Lower lobe of right lung (tissue), 2 donors: ENCODE measurements around the gene RIN2. TPM values are rescaled to one million over a fixed set of nuclear protein-coding genes. Genes with fewer than 3 reads are reported as not detected.

Experiments used
- ATAC-seq, 2 donors: fragments of 200-7000 bp; cut with Tn5 transposase; one replicate each; pipeline ENCODE4 v1.9.1; 2020 to 2022; ENCODE audit warnings: mild to moderate bottlenecking in 2 of 2, moderate library complexity in 2 of 2
- DNase-seq: peaks from one replicate; pipeline ENCODE4 v3.0.0-alpha.2; 2020
- H3K27ac ChIP-seq: fragments of 200-600 bp; one replicate; pipeline ENCODE4 v1.8.0; 2022
- H3K27me3 ChIP-seq: fragments of 200-600 bp; one replicate; pipeline ENCODE4 v1.8.0; 2022; ENCODE audit warnings: low read depth
- H3K36me3 ChIP-seq: fragments of 200-600 bp; one replicate; pipeline ENCODE4 v1.8.0; 2022; ENCODE audit warnings: mild to moderate bottlenecking
- H3K4me1 ChIP-seq: fragments of 200-600 bp; one replicate; pipeline ENCODE4 v1.8.0; 2022
- H3K4me3 ChIP-seq: fragments of 200-600 bp; one replicate; pipeline ENCODE4 v1.8.0; 2022; ENCODE audit warnings: mild to moderate bottlenecking
- H3K9me3 ChIP-seq: fragments of 200-600 bp; one replicate; pipeline ENCODE4 v1.8.0; 2022
- intact Hi-C: fragments of 100-400 bp; cut with DNase I; formaldehyde crosslinking; loops from one replicate; pipeline ENCODE4 v1.11.0; 2022
- total RNA-seq: library from RNA; stranded (reverse); fragmentation: NEBNext Ultra II Directional; extraction: Animal tissue kit (Norgen Biotek cat#: 25700); gene quantifications from one replicate; pipeline ENCODE4 v1.2.1, GENCODE V29; 2021
- TF ChIP-seq, protein P1 (sequence below): fragments of 200-600 bp; IDR thresholded peaks from one replicate; pipeline ENCODE4 v1.8.0; 2022; ENCODE audit warnings: antibody characterized with exemption, mild to moderate bottlenecking
- donor health status: DM: no; HTN: yes; CAD: no; lungs with severe emphysema.

Gene RIN2
- total RNA-seq, 1 donor from 2014 or later, result 101 TPM

DNA sequence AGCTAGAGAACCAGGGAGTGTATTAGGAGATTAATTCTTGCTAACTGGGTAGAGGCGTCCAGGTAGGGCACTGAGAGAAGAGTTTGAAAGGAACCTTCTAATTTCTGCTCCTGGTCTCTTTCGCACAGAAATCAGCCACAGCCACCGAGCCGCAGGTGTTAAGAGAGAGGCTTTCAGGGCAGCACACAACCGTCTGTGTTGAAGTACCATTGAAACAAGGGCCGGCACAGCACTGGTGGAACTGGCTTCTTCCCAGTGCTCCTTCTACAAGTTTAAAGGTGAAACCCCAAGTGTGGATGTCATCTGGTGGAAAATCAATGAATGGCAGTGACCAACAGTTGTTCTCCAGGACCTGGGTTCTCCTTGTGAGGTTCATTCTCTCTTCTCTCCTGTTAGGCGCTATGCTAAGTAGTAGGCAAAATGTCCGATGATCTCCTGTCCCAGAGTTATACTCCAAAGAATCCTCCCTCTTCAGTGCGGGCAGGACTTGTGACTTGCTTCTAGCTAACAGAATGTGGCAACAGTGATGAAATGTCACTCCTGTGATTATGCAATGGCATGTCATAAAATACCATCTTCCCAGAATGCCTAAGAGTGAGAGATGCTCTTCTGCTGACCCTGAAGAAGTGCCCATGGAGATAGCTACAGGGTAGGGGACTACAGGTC, 15.0 kb upstream of the RIN2 start:
- H3K4me1 ChIP-seq, result peaks cover 12% of the 10 kb centered on the region
- no peaks in the 10 kb centered on the region for H3K9me3 ChIP-seq
- H3K36me3 ChIP-seq, result no peaks in the 10 kb centered on the region
- H3K4me3 ChIP-seq, result no peak overlapping the region
- H3K27me3 ChIP-seq, result no peaks in the 10 kb centered on the region
- no peak overlapping the region for H3K27ac ChIP-seq
- ATAC-seq (peak; percentile 70 to 78), DNase-seq (no peak)
- TF ChIP-seq, protein P1, sequence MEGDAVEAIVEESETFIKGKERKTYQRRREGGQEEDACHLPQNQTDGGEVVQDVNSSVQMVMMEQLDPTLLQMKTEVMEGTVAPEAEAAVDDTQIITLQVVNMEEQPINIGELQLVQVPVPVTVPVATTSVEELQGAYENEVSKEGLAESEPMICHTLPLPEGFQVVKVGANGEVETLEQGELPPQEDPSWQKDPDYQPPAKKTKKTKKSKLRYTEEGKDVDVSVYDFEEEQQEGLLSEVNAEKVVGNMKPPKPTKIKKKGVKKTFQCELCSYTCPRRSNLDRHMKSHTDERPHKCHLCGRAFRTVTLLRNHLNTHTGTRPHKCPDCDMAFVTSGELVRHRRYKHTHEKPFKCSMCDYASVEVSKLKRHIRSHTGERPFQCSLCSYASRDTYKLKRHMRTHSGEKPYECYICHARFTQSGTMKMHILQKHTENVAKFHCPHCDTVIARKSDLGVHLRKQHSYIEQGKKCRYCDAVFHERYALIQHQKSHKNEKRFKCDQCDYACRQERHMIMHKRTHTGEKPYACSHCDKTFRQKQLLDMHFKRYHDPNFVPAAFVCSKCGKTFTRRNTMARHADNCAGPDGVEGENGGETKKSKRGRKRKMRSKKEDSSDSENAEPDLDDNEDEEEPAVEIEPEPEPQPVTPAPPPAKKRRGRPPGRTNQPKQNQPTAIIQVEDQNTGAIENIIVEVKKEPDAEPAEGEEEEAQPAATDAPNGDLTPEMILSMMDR, result no peak
- intact Hi-C loops, result no loop called here

DNA sequence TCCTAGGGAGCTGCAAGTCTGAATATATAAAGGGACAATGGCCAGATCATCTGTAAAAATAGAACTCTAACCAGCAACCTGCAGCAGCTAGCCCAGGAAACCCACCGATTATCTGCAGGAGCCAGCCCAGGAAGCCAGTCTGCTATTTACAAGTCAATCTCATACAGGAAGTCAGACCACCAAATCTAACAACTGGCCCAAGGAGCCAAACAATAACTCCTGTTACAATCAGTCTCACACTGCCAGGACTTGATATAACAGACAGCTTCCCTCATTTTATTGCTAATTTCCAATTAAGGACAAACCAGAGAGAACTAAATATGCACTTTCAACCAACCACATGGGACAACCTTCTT, 14.4 kb upstream of the RIN2 start:
- no peak overlapping the region for H3K4me3 ChIP-seq
- intact Hi-C loops, result no loop called here
- DNase-seq (no peak), ATAC-seq (no peak)
- no peak overlapping the region for H3K27ac ChIP-seq
- no peaks in the 10 kb centered on the region for H3K27me3 ChIP-seq
- TF ChIP-seq, protein P1, result no peak
- no peaks in the 10 kb centered on the region for H3K36me3 ChIP-seq
- peaks cover 12% of the 10 kb centered on the region for H3K4me1 ChIP-seq
- H3K9me3 ChIP-seq, result no peaks in the 10 kb centered on the region

DNA sequence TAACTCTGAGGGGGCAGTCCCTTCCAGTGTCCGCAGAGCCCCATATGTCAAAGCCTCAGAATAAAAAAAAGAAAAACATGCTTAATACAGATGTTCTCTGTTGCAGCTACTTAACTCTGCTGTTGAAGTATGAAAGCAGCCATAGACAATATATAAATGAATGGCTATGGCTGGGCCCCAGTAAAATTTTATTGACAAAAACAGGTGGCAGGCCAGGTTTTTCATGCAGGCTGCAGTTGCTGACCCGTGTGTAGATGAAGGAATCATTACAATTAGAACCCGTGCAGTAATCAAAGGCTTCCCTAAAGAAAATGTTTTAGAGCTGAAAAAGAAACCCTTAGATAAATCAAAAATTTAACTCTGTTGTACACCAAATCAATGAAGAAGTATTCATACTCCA, 13.0 kb upstream of the RIN2 start:
- intact Hi-C loops, result no loop called here
- no peaks in the 10 kb centered on the region for H3K27me3 ChIP-seq
- H3K27ac ChIP-seq, result no peak overlapping the region
- H3K9me3 ChIP-seq, result no peaks in the 10 kb centered on the region
- H3K4me3 ChIP-seq, result no peak overlapping the region
- TF ChIP-seq, protein P1, result no peak
- H3K4me1 ChIP-seq, result peaks cover 12% of the 10 kb centered on the region
- ATAC-seq (no peak), DNase-seq (no peak)
- no peaks in the 10 kb centered on the region for H3K36me3 ChIP-seq

DNA sequence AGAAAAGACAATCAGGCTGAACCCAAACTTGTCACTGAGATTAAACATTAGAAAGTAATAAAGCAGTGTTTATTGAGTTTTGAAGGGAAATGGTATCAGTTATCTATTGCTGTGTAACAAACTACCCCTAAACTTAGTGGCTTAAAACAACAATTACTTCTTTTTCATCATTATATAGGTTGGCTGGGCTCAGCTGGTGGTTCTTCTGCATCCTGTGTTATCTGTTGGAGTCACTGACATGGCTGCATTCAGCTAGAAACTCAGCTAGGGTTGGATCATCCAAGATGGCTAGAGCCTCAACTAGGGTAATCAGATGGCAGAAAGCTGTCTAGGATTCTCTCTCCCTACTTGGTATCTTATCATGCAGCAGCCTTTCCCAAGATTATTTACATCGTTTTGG, 12.5 kb upstream of the RIN2 start:
- Histone ChIP-seq H3K4me3 (no peak overlapping the region), H3K27me3 (no peaks in the 10 kb centered on the region), H3K9me3 (no peaks in the 10 kb centered on the region), H3K27ac (no peak overlapping the region), H3K36me3 (no peaks in the 10 kb centered on the region), H3K4me1 (peaks cover 12% of the 10 kb centered on the region)
- TF ChIP-seq, protein P1, result no peak
- intact Hi-C loops, result no loop called here
- no peak for DNase-seq
- ATAC-seq, result no peak

DNA sequence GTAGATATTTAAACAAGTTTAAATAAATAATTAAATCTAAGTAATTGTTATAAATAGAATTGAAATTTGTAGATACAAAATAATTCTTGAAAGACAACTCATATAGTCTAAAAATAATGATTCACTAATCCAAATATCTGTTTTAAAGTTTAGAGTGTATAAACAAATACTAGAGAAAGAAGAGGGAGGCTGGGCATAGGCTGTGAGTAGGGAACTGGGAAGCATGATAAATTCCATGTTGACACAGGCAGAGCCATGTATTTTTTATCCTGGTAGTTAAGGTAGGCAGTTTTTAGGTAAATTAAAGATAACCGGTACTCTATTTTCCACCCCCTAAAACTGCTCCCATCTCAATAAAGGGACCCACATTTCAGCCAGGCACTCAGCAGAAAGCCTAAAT, 11.7 kb upstream of the RIN2 start:
- H3K36me3 ChIP-seq, result no peaks in the 10 kb centered on the region
- TF ChIP-seq, protein P1, result no peak
- ATAC-seq (peak in 1 of 2 donors; percentile 52), DNase-seq (no peak)
- H3K27ac ChIP-seq, result no peak overlapping the region
- H3K4me1 ChIP-seq, result peaks cover 12% of the 10 kb centered on the region
- no peaks in the 10 kb centered on the region for H3K27me3 ChIP-seq
- intact Hi-C loops, result no loop called here
- no peak overlapping the region for H3K4me3 ChIP-seq
- no peaks in the 10 kb centered on the region for H3K9me3 ChIP-seq
